Measurements from ENCODE around the gene SLC2A3.
A peak's percentile ranks its signal among the peaks of the same experiment; 100 is the strongest.
"Not testable (repeated sequence)": the region's sequence is repeated elsewhere in the genome, so short reads cannot be mapped to it uniquely, and the experiment has no call there.

SLC2A3 gene

GRCh38 chr12:7935590-7936581 is at the start of gene SLC2A3:
SLC2A3 (minus strand) TSS chr12:7936187; CDS start chr12:7936034, 153 bp downstream.
- peak; percentile 55 for DNase-seq (ENCODE audit: low read depth)

GRCh38 chr12:7984900-7985299 is 48.9 kb upstream of the SLC2A3 start:
- DNase-seq (ENCODE audit: low read depth) = no peak

GRCh38 chr12:7983460-7983859 is 47.5 kb upstream of the SLC2A3 start:
- DNase-seq (ENCODE audit: low read depth) = not testable (repeated sequence)

GRCh38 chr12:7983019-7983418 is 47.0 kb upstream of the SLC2A3 start:
- DNase-seq (ENCODE audit: low read depth) = not testable (repeated sequence)

- not testable (repeated sequence) for DNase-seq (ENCODE audit: low read depth)
Measured at GRCh38 chr12:7982332-7982735, 46.3 kb upstream of the SLC2A3 start.

GRCh38 chr12:7981446-7981845 is 45.5 kb upstream of the SLC2A3 start:
- DNase-seq (ENCODE audit: low read depth) = no peak

GRCh38 chr12:7977351-7978124 is 41.6 kb upstream of the SLC2A3 start:
- not testable (repeated sequence) for DNase-seq (ENCODE audit: low read depth)

GRCh38 chr12:7973457-7973825 is 37.5 kb upstream of the SLC2A3 start:
- no peak for DNase-seq (ENCODE audit: low read depth)

GRCh38 chr12:7972734-7973456 is 36.9 kb upstream of the SLC2A3 start:
- DNase-seq (ENCODE audit: low read depth) = no peak

- not testable (repeated sequence) for DNase-seq (ENCODE audit: low read depth)
Measured at GRCh38 chr12:7972269-7972668, 36.3 kb upstream of the SLC2A3 start.

- DNase-seq (ENCODE audit: low read depth) = not testable (repeated sequence)
Measured at GRCh38 chr12:7971765-7972164, 35.8 kb upstream of the SLC2A3 start.

GRCh38 chr12:7970475-7971252 is 34.7 kb upstream of the SLC2A3 start:
- peak; percentile 71 for DNase-seq (ENCODE audit: low read depth)

GRCh38 chr12:7966563-7966962 is 30.6 kb upstream of the SLC2A3 start:
- DNase-seq (ENCODE audit: low read depth) = no peak

- DNase-seq (ENCODE audit: low read depth) = not testable (repeated sequence)
Measured at GRCh38 chr12:7964669-7965068, 28.7 kb upstream of the SLC2A3 start.

- DNase-seq (ENCODE audit: low read depth) = no peak
Measured at GRCh38 chr12:7961395-7962178, 25.6 kb upstream of the SLC2A3 start.

GRCh38 chr12:7959701-7960121 is 23.7 kb upstream of the SLC2A3 start:
- DNase-seq (ENCODE audit: low read depth) = peak; percentile 34

GRCh38 chr12:7959278-7959677 is 23.3 kb upstream of the SLC2A3 start:
- DNase-seq (ENCODE audit: low read depth) = no peak

- DNase-seq (ENCODE audit: low read depth) = not testable (repeated sequence)
Measured at GRCh38 chr12:7954877-7955276, 18.9 kb upstream of the SLC2A3 start.

- DNase-seq (ENCODE audit: low read depth) = not testable (repeated sequence)
Measured at GRCh38 chr12:7954418-7954817, 18.4 kb upstream of the SLC2A3 start.

- not testable (repeated sequence) for DNase-seq (ENCODE audit: low read depth)
Measured at GRCh38 chr12:7953912-7954311, 17.9 kb upstream of the SLC2A3 start.

Measured in activated gamma-delta T cell treated with anti-CD3 and anti-CD28 coated beads, Interleukin-2, amount 50 U/mL, for 16 hours (primary cell).